ENCODE results near the gene AANAT. TPM values are rescaled to one million over a fixed set of nuclear protein-coding genes. Genes with fewer than 3 reads are reported as not detected.

The AANAT gene
- total RNA-seq, 1 donor from 2014 or later, result not detected

GRCh38 chr17:76478730-76479514 lies 11.5 kb downstream of the AANAT start:
- intact Hi-C loops (cut with DNase I), result no loop called here

GRCh38 chr17:76479515-76480060 lies 12.2 kb downstream of the AANAT start:
- DNase-seq (ENCODE audit: low spot score), result no peak
- intact Hi-C loops (cut with DNase I), result no loop called here

More at GRCh38 chr17:76478730-76479514, 11.5 kb downstream of the AANAT start:
- DNase-seq (ENCODE audit: low spot score), result no peak

GRCh38 chr17:76480632-76481031 lies 13.2 kb downstream of the AANAT start:
- DNase-seq (ENCODE audit: low spot score), result no peak
- intact Hi-C loops (cut with DNase I), result no loop called here

GRCh38 chr17:76481071-76481655 lies 13.8 kb downstream of the AANAT start:
- intact Hi-C loops (cut with DNase I), result no loop called here
- no peak for DNase-seq (ENCODE audit: low spot score)

GRCh38 chr17:76484228-76484725 lies 16.9 kb downstream of the AANAT start:
- no peak for DNase-seq (ENCODE audit: low spot score)
- intact Hi-C loops (cut with DNase I), result no loop called here

- DNase-seq (ENCODE audit: low spot score), result no peak
- intact Hi-C loops (cut with DNase I), result no loop called here
Measured at GRCh38 chr17:76485569-76485968, 18.2 kb downstream of the AANAT start.

GRCh38 chr17:76487451-76488192 lies 20.2 kb downstream of the AANAT start:
- intact Hi-C loops (cut with DNase I), result no loop called here
- DNase-seq (ENCODE audit: low spot score), result no peak

GRCh38 chr17:76490112-76490710 lies 22.8 kb downstream of the AANAT start:
- intact Hi-C loops (cut with DNase I), result no loop called here

GRCh38 chr17:76491271-76492122 lies 24.1 kb downstream of the AANAT start:
- intact Hi-C loops (cut with DNase I), result no loop called here

More at GRCh38 chr17:76490112-76490710, 22.8 kb downstream of the AANAT start:
- DNase-seq (ENCODE audit: low spot score), result no peak

GRCh38 chr17:76492123-76492988 lies 25.0 kb downstream of the AANAT start:
- no peak for DNase-seq (ENCODE audit: low spot score)
- intact Hi-C loops (cut with DNase I), result no loop called here

More at GRCh38 chr17:76491271-76492122, 24.1 kb downstream of the AANAT start:
- DNase-seq (ENCODE audit: low spot score), result no peak

- peak; percentile 93 for DNase-seq (ENCODE audit: low spot score)
- intact Hi-C loops (cut with DNase I), result no loop called here
Measured at GRCh38 chr17:76492989-76493501, 25.6 kb downstream of the AANAT start.

- intact Hi-C loops (cut with DNase I), result no loop called here
- no peak for DNase-seq (ENCODE audit: low spot score)
Measured at GRCh38 chr17:76493505-76494167, 26.2 kb downstream of the AANAT start.

GRCh38 chr17:76495663-76496400 lies 28.4 kb downstream of the AANAT start:
- DNase-seq (ENCODE audit: low spot score), result no peak

GRCh38 chr17:76496464-76496863 lies 29.1 kb downstream of the AANAT start:
- no peak for DNase-seq (ENCODE audit: low spot score)
- intact Hi-C loops (cut with DNase I), result loop anchor here (5.0 kb wide), 1 partner anchor 89 kb away; no protein-coding TSS in a partner anchor

More at GRCh38 chr17:76495663-76496400, 28.4 kb downstream of the AANAT start:
- intact Hi-C loops (cut with DNase I), result loop anchor here (5.0 kb wide), 1 partner anchor 89 kb away; no protein-coding TSS in a partner anchor

- intact Hi-C loops (cut with DNase I), result loop anchor here (5.0 kb wide), 1 partner anchor 90 kb away; no protein-coding TSS in a partner anchor
- DNase-seq (ENCODE audit: low spot score), result no peak
Measured at GRCh38 chr17:76497699-76497978, 30.2 kb downstream of the AANAT start.

Measured in cardiac septum (tissue), 1 donor.